T-helper 1 cell treated with Interleukin-12 subunit alpha and Interleukin-12 subunit beta and Interleukin-4 antibody, amounts not matched to agents 30 μg/mL and 1 μg/mL, for 36 hours (primary cell): ENCODE results near the gene EIF2B2.

Source experiments
- H3K27ac Mint-ChIP-seq: one replicate; pipeline ENCODE4 v1.8.0; 2021; ENCODE audit warnings: mild to moderate bottlenecking, mixed read lengths
- H3K27me3 Mint-ChIP-seq: one replicate; pipeline ENCODE4 v1.8.0; 2021; ENCODE audit warnings: low read depth, mixed read lengths
- H3K36me3 Mint-ChIP-seq: one replicate; pipeline ENCODE4 v1.8.0; 2021; ENCODE audit warnings: low read depth, mixed read lengths
- H3K4me1 Mint-ChIP-seq: one replicate; pipeline ENCODE4 v1.8.0; 2021; ENCODE audit warnings: low read depth, mixed read lengths
- H3K4me3 Mint-ChIP-seq: one replicate; pipeline ENCODE4 v1.8.0; 2021; ENCODE audit warnings: mild to moderate bottlenecking, moderate library complexity, mixed read lengths
- H3K9me3 Mint-ChIP-seq: one replicate; pipeline ENCODE4 v1.8.0; 2021; ENCODE audit warnings: mixed read lengths

The EIF2B2 gene

GRCh38 chr14:75030147-75030546 is 27.4 kb downstream of the EIF2B2 start:
- peaks cover 24% of the 10 kb centered on the region for H3K36me3 Mint-ChIP-seq
- no peak overlapping the region for H3K27ac Mint-ChIP-seq
- no peaks in the 10 kb centered on the region for H3K4me1 Mint-ChIP-seq
- H3K27me3 Mint-ChIP-seq: no peaks in the 10 kb centered on the region
- no peak overlapping the region for H3K4me3 Mint-ChIP-seq
- no peaks in the 10 kb centered on the region for H3K9me3 Mint-ChIP-seq

GRCh38 chr14:75032939-75033338 is 30.2 kb downstream of the EIF2B2 start:
- Mint-ChIP-seq H3K4me3 (no peak overlapping the region), H3K4me1 (peaks cover 2% of the 10 kb centered on the region), H3K27me3 (no peaks in the 10 kb centered on the region), H3K36me3 (peaks cover 31% of the 10 kb centered on the region), H3K27ac (no peak overlapping the region), H3K9me3 (no peaks in the 10 kb centered on the region)

- peaks cover 18% of the 10 kb centered on the region for H3K36me3 Mint-ChIP-seq
- H3K4me3 Mint-ChIP-seq: no peak overlapping the region
- no peaks in the 10 kb centered on the region for H3K9me3 Mint-ChIP-seq
- H3K27me3 Mint-ChIP-seq: no peaks in the 10 kb centered on the region
- H3K4me1 Mint-ChIP-seq: peaks cover 7% of the 10 kb centered on the region
- H3K27ac Mint-ChIP-seq: no peak overlapping the region
These were observed 37.8 kb downstream of the EIF2B2 start for GRCh38 chr14:75040507-75040906.

GRCh38 chr14:75040959-75041358 is 38.2 kb downstream of the EIF2B2 start:
- Mint-ChIP-seq H3K9me3 (no peaks in the 10 kb centered on the region), H3K36me3 (peaks cover 15% of the 10 kb centered on the region), H3K27me3 (no peaks in the 10 kb centered on the region), H3K4me3 (no peak overlapping the region), H3K4me1 (peaks cover 9% of the 10 kb centered on the region), H3K27ac (no peak overlapping the region)

- H3K4me1 Mint-ChIP-seq: peaks cover 9% of the 10 kb centered on the region
- H3K9me3 Mint-ChIP-seq: no peaks in the 10 kb centered on the region
- H3K27ac Mint-ChIP-seq: no peak overlapping the region
- H3K4me3 Mint-ChIP-seq: no peak overlapping the region
- H3K27me3 Mint-ChIP-seq: no peaks in the 10 kb centered on the region
- peaks cover 13% of the 10 kb centered on the region for H3K36me3 Mint-ChIP-seq
These were observed 38.9 kb downstream of the EIF2B2 start for GRCh38 chr14:75041613-75042012.

- H3K9me3 Mint-ChIP-seq: no peaks in the 10 kb centered on the region
- H3K27ac Mint-ChIP-seq: no peak overlapping the region
- H3K4me3 Mint-ChIP-seq: no peak overlapping the region
- H3K36me3 Mint-ChIP-seq: peaks cover 13% of the 10 kb centered on the region
- peaks cover 11% of the 10 kb centered on the region for H3K4me1 Mint-ChIP-seq
- no peaks in the 10 kb centered on the region for H3K27me3 Mint-ChIP-seq
These were observed 39.3 kb downstream of the EIF2B2 start for GRCh38 chr14:75042035-75042434.

GRCh38 chr14:75044322-75044721 is 41.6 kb downstream of the EIF2B2 start:
- Mint-ChIP-seq H3K4me3 (no peak overlapping the region), H3K9me3 (no peaks in the 10 kb centered on the region), H3K4me1 (peaks cover 19% of the 10 kb centered on the region), H3K27me3 (no peaks in the 10 kb centered on the region), H3K27ac (no peak overlapping the region), H3K36me3 (peaks cover 20% of the 10 kb centered on the region)

- peaks cover 23% of the 10 kb centered on the region for H3K36me3 Mint-ChIP-seq
- H3K27ac Mint-ChIP-seq: no peak overlapping the region
- no peaks in the 10 kb centered on the region for H3K27me3 Mint-ChIP-seq
- H3K4me3 Mint-ChIP-seq: no peak overlapping the region
- no peaks in the 10 kb centered on the region for H3K9me3 Mint-ChIP-seq
- H3K4me1 Mint-ChIP-seq: peaks cover 20% of the 10 kb centered on the region
These were observed 42.0 kb downstream of the EIF2B2 start for GRCh38 chr14:75044752-75045151.

GRCh38 chr14:75046275-75046674 is 43.6 kb downstream of the EIF2B2 start:
- Mint-ChIP-seq H3K27me3 (no peaks in the 10 kb centered on the region), H3K4me1 (peaks cover 32% of the 10 kb centered on the region), H3K9me3 (no peaks in the 10 kb centered on the region), H3K4me3 (no peak overlapping the region), H3K27ac (no peak overlapping the region), H3K36me3 (peaks cover 23% of the 10 kb centered on the region)

- no peak overlapping the region for H3K4me3 Mint-ChIP-seq
These were observed 44.2 kb downstream of the EIF2B2 start for GRCh38 chr14:75046899-75047298.

GRCh38 chr14:75047506-75047905 is 44.8 kb downstream of the EIF2B2 start:
- H3K27ac Mint-ChIP-seq: no peak overlapping the region
- no peaks in the 10 kb centered on the region for H3K9me3 Mint-ChIP-seq
- H3K4me1 Mint-ChIP-seq: peaks cover 39% of the 10 kb centered on the region
- no peaks in the 10 kb centered on the region for H3K27me3 Mint-ChIP-seq
- H3K4me3 Mint-ChIP-seq: no peak overlapping the region
- H3K36me3 Mint-ChIP-seq: peaks cover 23% of the 10 kb centered on the region

More at GRCh38 chr14:75046899-75047298, 44.2 kb downstream of the EIF2B2 start:
- Mint-ChIP-seq H3K4me1 (peaks cover 36% of the 10 kb centered on the region), H3K27me3 (no peaks in the 10 kb centered on the region), H3K36me3 (peaks cover 23% of the 10 kb centered on the region), H3K27ac (no peak overlapping the region), H3K9me3 (no peaks in the 10 kb centered on the region)

GRCh38 chr14:75048101-75048500 is 45.4 kb downstream of the EIF2B2 start:
- Mint-ChIP-seq H3K27ac (no peak overlapping the region), H3K4me1 (peaks cover 41% of the 10 kb centered on the region), H3K27me3 (no peaks in the 10 kb centered on the region), H3K9me3 (no peaks in the 10 kb centered on the region), H3K36me3 (peaks cover 26% of the 10 kb centered on the region), H3K4me3 (no peak overlapping the region)

- no peaks in the 10 kb centered on the region for H3K27me3 Mint-ChIP-seq
- peaks cover 46% of the 10 kb centered on the region for H3K4me1 Mint-ChIP-seq
- H3K27ac Mint-ChIP-seq: no peak overlapping the region
- peaks cover 28% of the 10 kb centered on the region for H3K36me3 Mint-ChIP-seq
- no peaks in the 10 kb centered on the region for H3K9me3 Mint-ChIP-seq
- no peak overlapping the region for H3K4me3 Mint-ChIP-seq
These were observed 46.4 kb downstream of the EIF2B2 start for GRCh38 chr14:75049136-75049535.

- peaks cover 32% of the 10 kb centered on the region for H3K36me3 Mint-ChIP-seq
- no peaks in the 10 kb centered on the region for H3K27me3 Mint-ChIP-seq
- H3K4me3 Mint-ChIP-seq: peak overlapping the region; percentile 78
- H3K27ac Mint-ChIP-seq: peak overlapping the region; percentile 47
- peaks cover 44% of the 10 kb centered on the region for H3K4me1 Mint-ChIP-seq
- H3K9me3 Mint-ChIP-seq: no peaks in the 10 kb centered on the region
These were observed 47.0 kb downstream of the EIF2B2 start for GRCh38 chr14:75049731-75050201.

GRCh38 chr14:75050852-75051555 is 48.3 kb downstream of the EIF2B2 start, which contains the start of gene MLH3:
MLH3 (minus strand) TSS chr14:75051467; CDS start chr14:75049655, 1,812 bp downstream.
- Mint-ChIP-seq H3K4me1 (peaks cover 40% of the 10 kb centered on the region), H3K9me3 (no peaks in the 10 kb centered on the region), H3K36me3 (peaks cover 39% of the 10 kb centered on the region), H3K27ac (peak within 1 kb of the TSS; percentile 87), H3K4me3 (peak within 1 kb of the TSS; percentile 89), H3K27me3 (no peaks in the 10 kb centered on the region)
